Transverse colon (tissue), 4 donors: ENCODE results near the gene TCF7.

Source experiments
- EP300 ChIP-seq: sonication (generic); formaldehyde crosslinking; IDR thresholded peaks from one replicate; pipeline ENCODE4 v1.6.1; 2017; ENCODE audit warnings: antibody characterized with exemption, low read depth
- POLR2AphosphoS5 ChIP-seq, 3 donors: sonication (generic); formaldehyde crosslinking; IDR thresholded peaks; one replicate each; pipeline ENCODE4 v1.6.1; 2016; ENCODE audit warnings: antibody characterized with exemption in 3 of 3
- TF ChIP-seq, protein P1 (sequence below), 5 experiments: fragments of 200-600 bp in 3 of 5; fragments of 450-650 bp in 2 of 5; sonication (generic) in 3 of 5; IDR thresholded peaks; 1 replicate in 2 of 5; 2 replicates in 3 of 5; pipeline ENCODE4 v1.5.1; 2016 to 2017; ENCODE audit warnings: antibody characterized with exemption in 5 of 5, inconsistent platforms in 3 of 5, mild to moderate bottlenecking in 2 of 5, moderate library complexity in 1 of 5

DNA sequence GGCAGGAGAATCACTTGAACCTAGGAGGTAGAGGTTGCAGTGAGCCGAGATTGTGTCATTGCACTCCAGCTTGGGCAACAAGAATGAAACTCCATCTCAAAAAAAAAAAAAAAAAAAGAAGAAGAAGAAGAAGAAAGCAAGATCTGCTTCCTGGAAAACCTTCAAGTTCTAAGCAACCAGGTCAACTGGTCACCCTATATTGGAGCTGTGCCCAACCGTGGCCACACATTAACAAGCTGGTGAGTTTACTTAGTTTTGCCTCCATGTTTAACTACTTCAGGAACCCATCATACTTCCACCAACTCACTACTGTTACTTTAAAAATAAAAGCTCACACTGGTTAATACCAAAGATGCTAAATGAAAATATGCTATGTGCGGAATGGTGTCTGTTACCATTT, 74.5 kb downstream of the TCF7 start:
- TF ChIP-seq, protein P1, sequence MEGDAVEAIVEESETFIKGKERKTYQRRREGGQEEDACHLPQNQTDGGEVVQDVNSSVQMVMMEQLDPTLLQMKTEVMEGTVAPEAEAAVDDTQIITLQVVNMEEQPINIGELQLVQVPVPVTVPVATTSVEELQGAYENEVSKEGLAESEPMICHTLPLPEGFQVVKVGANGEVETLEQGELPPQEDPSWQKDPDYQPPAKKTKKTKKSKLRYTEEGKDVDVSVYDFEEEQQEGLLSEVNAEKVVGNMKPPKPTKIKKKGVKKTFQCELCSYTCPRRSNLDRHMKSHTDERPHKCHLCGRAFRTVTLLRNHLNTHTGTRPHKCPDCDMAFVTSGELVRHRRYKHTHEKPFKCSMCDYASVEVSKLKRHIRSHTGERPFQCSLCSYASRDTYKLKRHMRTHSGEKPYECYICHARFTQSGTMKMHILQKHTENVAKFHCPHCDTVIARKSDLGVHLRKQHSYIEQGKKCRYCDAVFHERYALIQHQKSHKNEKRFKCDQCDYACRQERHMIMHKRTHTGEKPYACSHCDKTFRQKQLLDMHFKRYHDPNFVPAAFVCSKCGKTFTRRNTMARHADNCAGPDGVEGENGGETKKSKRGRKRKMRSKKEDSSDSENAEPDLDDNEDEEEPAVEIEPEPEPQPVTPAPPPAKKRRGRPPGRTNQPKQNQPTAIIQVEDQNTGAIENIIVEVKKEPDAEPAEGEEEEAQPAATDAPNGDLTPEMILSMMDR (IDR thresholded peaks at IDR 0.05) = no peak
- TF ChIP-seq EP300 = no peak
- TF ChIP-seq POLR2AphosphoS5 (IDR thresholded peaks at IDR 0.05) = no peak
